Astrocyte (in vitro differentiated cells and primary cell): Measurements from ENCODE around the gene MIDN.

Experiments used
- EZH2 ChIP-seq: IDR thresholded peaks from 2 replicates; pipeline ENCODE4 v1.6.1; 2012; ENCODE audit warnings: mild to moderate bottlenecking, low read length, inconsistent platforms; ENCODE audit not compliant: insufficient read depth
- TF ChIP-seq, protein P1 (sequence below): IDR thresholded peaks from 2 replicates; pipeline ENCODE4 v1.5.1; 2011; ENCODE audit warnings: low read depth, mild to moderate bottlenecking, inconsistent platforms, low read length, moderate library complexity; ENCODE audit not compliant: insufficient read depth

DNA sequence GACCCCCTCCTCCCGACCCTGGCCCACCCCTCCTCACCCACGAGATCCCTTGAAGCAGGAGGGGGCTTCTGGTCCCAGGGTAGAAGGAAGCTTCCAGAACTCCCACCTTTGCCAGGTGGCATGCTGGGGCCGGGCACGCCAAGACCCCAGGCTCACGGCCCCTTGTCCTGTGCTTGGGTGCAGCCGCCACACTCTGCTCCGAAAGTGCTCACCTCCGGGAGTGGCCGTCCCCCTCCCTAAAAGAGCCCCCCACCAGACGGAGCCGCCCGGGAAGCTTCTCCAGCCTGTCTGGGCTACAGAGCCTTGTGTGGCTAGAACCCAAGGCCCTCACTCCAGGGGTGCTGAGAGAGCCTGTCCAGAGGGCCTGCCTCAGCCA is 35.5 kb downstream of the MIDN start:
- TF ChIP-seq, protein P1, sequence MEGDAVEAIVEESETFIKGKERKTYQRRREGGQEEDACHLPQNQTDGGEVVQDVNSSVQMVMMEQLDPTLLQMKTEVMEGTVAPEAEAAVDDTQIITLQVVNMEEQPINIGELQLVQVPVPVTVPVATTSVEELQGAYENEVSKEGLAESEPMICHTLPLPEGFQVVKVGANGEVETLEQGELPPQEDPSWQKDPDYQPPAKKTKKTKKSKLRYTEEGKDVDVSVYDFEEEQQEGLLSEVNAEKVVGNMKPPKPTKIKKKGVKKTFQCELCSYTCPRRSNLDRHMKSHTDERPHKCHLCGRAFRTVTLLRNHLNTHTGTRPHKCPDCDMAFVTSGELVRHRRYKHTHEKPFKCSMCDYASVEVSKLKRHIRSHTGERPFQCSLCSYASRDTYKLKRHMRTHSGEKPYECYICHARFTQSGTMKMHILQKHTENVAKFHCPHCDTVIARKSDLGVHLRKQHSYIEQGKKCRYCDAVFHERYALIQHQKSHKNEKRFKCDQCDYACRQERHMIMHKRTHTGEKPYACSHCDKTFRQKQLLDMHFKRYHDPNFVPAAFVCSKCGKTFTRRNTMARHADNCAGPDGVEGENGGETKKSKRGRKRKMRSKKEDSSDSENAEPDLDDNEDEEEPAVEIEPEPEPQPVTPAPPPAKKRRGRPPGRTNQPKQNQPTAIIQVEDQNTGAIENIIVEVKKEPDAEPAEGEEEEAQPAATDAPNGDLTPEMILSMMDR = no peak
- TF ChIP-seq EZH2 = no peak
